ENCODE measurements around the gene CASP6.

CASP6 gene

GRCh38 chr4:109702950-109703663 is at the start of gene CASP6:
CASP6 (minus strand) TSS chr4:109703445; CDS start chr4:109703395, 50 bp downstream.
- DNase-seq (ENCODE audit: low read depth, low spot score) = peak; percentile 90

- DNase-seq (ENCODE audit: low read depth, low spot score) = no peak
Measured at GRCh38 chr4:109752525-109752924, 49.3 kb upstream of the CASP6 start.

- no peak for DNase-seq (ENCODE audit: low read depth, low spot score)
Measured at GRCh38 chr4:109751852-109752251, 48.6 kb upstream of the CASP6 start.

- no peak for DNase-seq (ENCODE audit: low read depth, low spot score)
Measured at GRCh38 chr4:109750652-109751244, 47.5 kb upstream of the CASP6 start.

- DNase-seq (ENCODE audit: low read depth, low spot score) = no peak
Measured at GRCh38 chr4:109749388-109750082, 46.3 kb upstream of the CASP6 start.

GRCh38 chr4:109748114-109748513 is 44.9 kb upstream of the CASP6 start:
- DNase-seq (ENCODE audit: low read depth, low spot score) = no peak

GRCh38 chr4:109746728-109747127 is 43.5 kb upstream of the CASP6 start:
- DNase-seq (ENCODE audit: low read depth, low spot score) = no peak

- no peak for DNase-seq (ENCODE audit: low read depth, low spot score)
Measured at GRCh38 chr4:109745830-109746229, 42.6 kb upstream of the CASP6 start.

- DNase-seq (ENCODE audit: low read depth, low spot score) = no peak
Measured at GRCh38 chr4:109739547-109739946, 36.3 kb upstream of the CASP6 start.

GRCh38 chr4:109738104-109738872 is 35.0 kb upstream of the CASP6 start:
- DNase-seq (ENCODE audit: low read depth, low spot score) = no peak

GRCh38 chr4:109735566-109736365 is 32.5 kb upstream of the CASP6 start:
- DNase-seq (ENCODE audit: low read depth, low spot score) = peak; percentile 42

GRCh38 chr4:109733728-109734127 is 30.5 kb upstream of the CASP6 start:
- DNase-seq (ENCODE audit: low read depth, low spot score) = peak; percentile 14

- no peak for DNase-seq (ENCODE audit: low read depth, low spot score)
Measured at GRCh38 chr4:109730619-109731545, 27.6 kb upstream of the CASP6 start.

GRCh38 chr4:109729718-109730618 is 26.7 kb upstream of the CASP6 start, which contains the start of gene PLA2G12A:
PLA2G12A (minus strand) TSS chr4:109730070; CDS start chr4:109729809, 261 bp downstream.
- DNase-seq (ENCODE audit: low read depth, low spot score) = peak; percentile 86

- DNase-seq (ENCODE audit: low read depth, low spot score) = peak; percentile 52
Measured at GRCh38 chr4:109729117-109729717, 26.0 kb upstream of the CASP6 start.

GRCh38 chr4:109728385-109728784 is 25.1 kb upstream of the CASP6 start:
- DNase-seq (ENCODE audit: low read depth, low spot score) = no peak

- no peak for DNase-seq (ENCODE audit: low read depth, low spot score)
Measured at GRCh38 chr4:109723110-109723509, 19.9 kb upstream of the CASP6 start.

- no peak for DNase-seq (ENCODE audit: low read depth, low spot score)
Measured at GRCh38 chr4:109722357-109722756, 19.1 kb upstream of the CASP6 start.
